ENCODE results near the gene SRPK2. TPM values are rescaled to one million over a fixed set of nuclear protein-coding genes. Genes with fewer than 3 reads are reported as not detected.

SRPK2 gene
- total and polyA plus RNA-seq, 2 of the 8 experiments (the other 6 are each of a cell fraction or from before 2014, with no cell fraction given) = 10.0 to 47.1 TPM

DNA sequence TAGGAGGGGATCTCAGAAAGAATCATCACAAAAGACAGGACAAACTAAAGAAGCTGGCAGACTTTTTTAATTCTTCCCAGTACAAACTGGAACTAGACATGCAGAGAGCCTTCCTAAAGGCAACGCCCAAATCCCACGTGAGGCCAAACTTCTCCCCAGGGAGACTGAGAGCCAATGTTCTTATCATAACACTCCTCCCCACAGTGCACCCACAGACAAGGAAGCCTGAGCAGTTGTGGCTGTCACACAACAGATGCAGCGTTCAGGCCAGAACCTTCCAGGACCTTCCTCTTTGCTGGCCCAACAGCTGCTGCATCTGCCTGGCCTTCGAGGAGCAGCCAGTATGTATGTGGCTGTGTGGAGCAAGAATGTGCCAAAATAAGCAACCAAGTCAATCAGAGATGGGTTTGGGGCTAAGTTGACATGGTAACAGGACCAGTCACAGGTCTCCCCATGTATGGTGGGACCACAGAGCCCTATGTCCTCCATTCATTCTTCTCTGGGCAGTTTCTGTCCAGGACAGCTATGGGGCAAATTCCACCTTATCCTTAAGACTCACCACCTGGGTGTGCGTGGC, 34.9 kb downstream of the SRPK2 start:
- Histone ChIP-seq H3K23me2 (ENCODE audit: low read depth, low read length) (no peaks in the 10 kb centered on the region), H3K23ac (ENCODE audit: insufficient read length) (no peak overlapping the region), H3K4me1 (replicated peaks in 1 of 4; ENCODE audit: control insufficient read depth in 3 of 4, insufficient read depth in 4 of 4, low read length in 3 of 4) (peaks cover 0 to 3% (median 2%) of the 10 kb centered on the region in 4 experiments; a peak in 4 of 7 replicates), H3K27me3 (replicated peaks in 1 of 4; ENCODE audit: control insufficient read depth in 3 of 4, extremely low read depth in 1 of 4, insufficient read depth in 3 of 4, low read length in 3 of 4) (no peaks in the 10 kb centered on the region), H2BK5ac (ENCODE audit: low read depth, low read length) (0 out of 2 replicates have a peak overlapping the region, but pooled peaks have one; percentile 53), H2AFZ (ENCODE audit: low read length) (no peak overlapping the region), H3K4ac (replicated peaks; ENCODE audit: insufficient read length, low read depth, low read length) (no peak overlapping the region), H4K8ac (ENCODE audit: extremely low read depth, insufficient read depth, low read length) (no peak overlapping the region), H3K14ac (ENCODE audit: insufficient read length) (no peak overlapping the region), H2BK15ac (ENCODE audit: low read length) (no peak overlapping the region), H4K20me1 (replicated peaks in 1 of 2; ENCODE audit: control insufficient read depth in 1 of 2, insufficient read depth in 2 of 2, low read length in 2 of 2) (peaks cover 9 to 11% of the 10 kb centered on the region in 2 experiments), H2BK12ac (ENCODE audit: low read depth, low read length) (no peak overlapping the region), H3K79me2 (ENCODE audit: control insufficient read depth in 1 of 2, insufficient read depth in 2 of 2, low read length in 2 of 2) (peaks cover 5 to 85% of the 10 kb centered on the region in 2 experiments), H3K79me1 (ENCODE audit: low read depth, low read length) (peaks cover 3% of the 10 kb centered on the region), H4K91ac (replicated peaks; ENCODE audit: insufficient read length, low read length) (no peak overlapping the region), H3K9ac (replicated peaks in 1 of 4; ENCODE audit: extremely low read depth in 1 of 4, low read depth in 3 of 4, low read length in 3 of 4) (no peak overlapping the region), H3K4me2 (ENCODE audit: insufficient read depth in 1 of 2, low read depth in 2 of 2, low read length in 2 of 2) (no peak overlapping the region), H2BK20ac (ENCODE audit: low read length) (no peak overlapping the region), H2AK5ac (ENCODE audit: low read depth, low read length) (no peak overlapping the region; the same call in 1 of the 2 replicates), H2BK120ac (replicated peaks; ENCODE audit: low read depth, low read length) (no peak overlapping the region), H3K56ac (replicated peaks; ENCODE audit: insufficient read length, low read depth, low read length) (no peak overlapping the region), H3K18ac (ENCODE audit: extremely low read depth, low read length) (no peak overlapping the region), H3K27ac (ENCODE audit: low read depth, low read length) (no peak overlapping the region; the same call in 1 of the 2 replicates), H3K4me3 (ENCODE audit: extremely low read depth in 1 of 4, insufficient read depth in 2 of 4, low read depth in 3 of 4, low read length in 4 of 4) (no peak overlapping the region), H4K5ac (ENCODE audit: insufficient read length, low read depth, low read length) (no peak overlapping the region), H3K9me3 (ENCODE audit: insufficient read depth in 2 of 2, low read depth in 1 of 2, low read length in 1 of 2) (no peaks in the 10 kb centered on the region), H3K36me3 (ENCODE audit: control insufficient read depth in 2 of 4, insufficient read depth in 4 of 4, low read length in 3 of 4) (no peaks in the 10 kb centered on the region)
- TF ChIP-seq BCL11A (IDR thresholded peaks at IDR 0.05; ENCODE audit: low read depth in 2 of 2, low read length in 2 of 2) (no peak), SRF (IDR thresholded peaks at IDR 0.05; ENCODE audit: low read depth, low read length) (no peak), POU5F1 (IDR thresholded peaks at IDR 0.05; ENCODE audit: low read depth, low read length) (no peak), SIX5 (IDR thresholded peaks at IDR 0.05; ENCODE audit: low read depth, low read length) (no peak), EZH2 (IDR thresholded peaks at IDR 0.05; ENCODE audit: low read depth, low read length, severe bottlenecking) (no peak), JUN (IDR thresholded peaks at IDR 0.05; ENCODE audit: low read depth, low read length) (no peak), NANOG (IDR thresholded peaks at IDR 0.05; ENCODE audit: insufficient read depth, low read depth, low read length, poor library complexity, severe bottlenecking) (no peak), POLR2A (IDR thresholded peaks at IDR 0.05; ENCODE audit: control extremely low read depth in 1 of 2, low read depth in 2 of 2, low read length in 2 of 2) (no peak), BACH1 (IDR thresholded peaks at IDR 0.05; ENCODE audit: low read length) (no peak)
- TF ChIP-seq, protein P1, sequence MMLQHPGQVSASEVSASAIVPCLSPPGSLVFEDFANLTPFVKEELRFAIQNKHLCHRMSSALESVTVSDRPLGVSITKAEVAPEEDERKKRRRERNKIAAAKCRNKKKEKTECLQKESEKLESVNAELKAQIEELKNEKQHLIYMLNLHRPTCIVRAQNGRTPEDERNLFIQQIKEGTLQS (IDR thresholded peaks at IDR 0.05; ENCODE audit: insufficient read depth, low read depth, low read length) = no peak
- 91% methylated on average over 5 of the region's 5 CpGs; no CpG with 5 or more reads in 1 of the 2 experiments for WGBS, 2 experiments (ENCODE audit: extremely low coverage in 1 of 2, insufficient coverage in 1 of 2, insufficient read length in 1 of 2, insufficient replicate concordance in 2 of 2, low coverage in 1 of 2, low lambda C conversion rate in 2 of 2, missing lambda C conversion rate in 1 of 2)
- FAIRE-seq = no peak
- ChIA-PET POLR2A (ENCODE audit: partially characterized antibody) (no interaction called here), CTCF (ENCODE audit: partially characterized antibody) (interaction anchor here (0.8 to 1.5 kb wide), 3 partner anchors 11 to 23 kb away, joined by 3 to 4 read pairs (median 3); no protein-coding TSS in a partner anchor)
- DNase-seq (ENCODE audit: low read depth in 1 of 2, low spot score in 2 of 2) = no peak
